Raji (cell line): Measurements from ENCODE around the gene CCDC47.

Experiments
- POLR2A ChIP-seq: IDR thresholded peaks from 2 replicates; pipeline ENCODE4 v1.6.1; 2011; ENCODE audit warnings: low read depth, low read length, control low read depth; ENCODE audit not compliant: insufficient read depth

Gene CCDC47

DNA sequence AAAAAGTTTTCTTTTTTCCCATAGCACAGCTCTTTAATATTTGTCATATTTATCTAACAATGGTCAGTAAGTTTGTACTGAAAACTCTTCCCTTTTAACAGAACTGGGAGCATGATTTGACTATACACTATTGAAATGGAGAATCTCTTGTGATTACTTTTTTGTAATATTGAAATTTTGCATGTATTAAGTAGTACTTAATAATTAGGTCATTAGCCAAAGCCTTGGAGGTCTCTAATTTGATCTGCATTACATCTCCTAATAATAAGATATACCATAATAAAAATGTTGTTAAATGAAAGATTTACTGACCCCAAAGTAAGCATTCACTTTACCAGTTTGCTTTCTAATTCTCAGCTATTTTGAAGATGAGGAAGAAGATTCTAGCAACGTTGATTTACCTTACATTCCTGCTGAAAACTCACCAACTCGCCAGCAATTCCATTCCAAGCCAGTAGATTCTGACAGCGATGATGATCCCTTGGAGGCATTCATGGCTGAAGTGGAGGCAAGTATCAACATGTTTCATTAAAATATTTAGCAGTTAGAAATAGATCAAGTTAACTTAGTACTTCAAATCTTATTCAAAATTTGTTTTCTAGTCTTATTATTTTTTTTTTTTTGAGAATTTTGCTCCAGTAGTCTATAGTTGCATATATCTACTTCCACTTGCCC is 18.8 kb upstream of the CCDC47 start:
- TF ChIP-seq POLR2A = no peak

DNA sequence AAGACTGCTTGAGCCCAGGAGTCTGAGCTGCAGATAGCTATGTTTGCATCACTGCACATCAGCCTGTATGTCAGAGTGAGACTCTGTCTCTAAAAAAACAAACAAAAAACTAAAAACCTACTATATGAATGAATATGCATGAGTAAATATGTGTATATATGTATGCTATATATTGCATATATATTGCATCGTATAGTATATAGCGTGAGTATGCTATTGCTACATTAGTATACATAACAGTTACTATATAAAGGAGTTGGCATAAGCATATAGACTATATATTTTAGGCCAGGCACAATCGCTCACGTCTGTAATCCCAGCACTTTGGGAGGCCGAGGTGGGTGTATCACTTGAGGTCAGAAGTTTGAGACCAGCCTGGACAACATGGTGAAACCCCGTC is 16.7 kb upstream of the CCDC47 start:
- no peak for TF ChIP-seq POLR2A

DNA sequence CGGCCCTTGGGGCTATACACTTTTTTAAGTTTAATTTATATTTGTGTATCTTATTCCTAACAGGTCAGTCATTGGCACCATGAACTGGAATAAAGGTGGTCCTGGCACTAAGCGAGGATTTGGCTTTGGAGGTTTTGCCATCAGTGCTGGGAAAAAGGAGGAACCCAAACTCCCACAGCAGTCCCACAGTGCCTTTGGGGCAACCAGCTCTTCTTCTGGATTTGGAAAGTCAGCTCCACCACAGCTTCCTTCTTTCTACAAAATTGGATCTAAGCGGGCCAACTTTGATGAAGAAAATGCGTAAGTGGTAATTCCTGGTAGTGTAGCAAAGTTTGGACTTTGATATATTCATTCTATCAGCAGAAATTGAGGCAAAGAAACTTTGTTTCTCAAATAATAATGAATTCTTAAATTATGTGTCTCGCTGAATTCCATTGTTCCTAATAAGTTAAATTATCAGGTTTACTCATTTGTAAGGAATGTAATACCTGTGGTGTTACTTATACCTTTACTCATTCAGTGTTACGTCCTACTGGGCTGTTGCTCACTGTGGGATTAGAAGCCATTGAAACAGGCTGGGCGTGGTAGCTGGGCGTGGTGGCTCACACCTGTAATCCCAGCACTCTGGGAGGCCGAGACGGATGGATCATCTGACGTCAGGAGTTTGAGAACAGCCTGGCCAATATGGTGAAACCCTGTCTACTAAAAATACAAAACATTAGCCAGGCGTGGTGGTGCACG is 13.7 kb upstream of the CCDC47 start:
- no peak for TF ChIP-seq POLR2A

DNA sequence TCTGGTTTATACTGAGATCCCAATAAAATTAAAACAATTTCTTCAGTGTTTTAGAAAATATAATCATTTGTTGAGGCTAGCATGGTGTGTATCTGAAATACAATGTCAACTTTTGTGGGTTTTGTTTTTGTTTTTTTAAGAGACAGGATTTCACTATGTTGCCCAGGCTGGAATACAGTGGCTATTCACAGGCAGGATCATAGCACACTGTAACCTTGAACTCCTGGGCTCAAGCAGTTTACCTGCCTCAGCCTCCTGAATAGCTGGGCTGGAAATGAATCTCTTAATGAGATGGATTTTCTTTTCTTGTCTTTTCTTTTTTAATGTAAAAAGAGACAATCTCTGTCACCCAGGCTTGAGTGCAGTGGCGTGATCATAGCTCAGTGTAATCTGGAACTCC is 12.7 kb upstream of the CCDC47 start:
- TF ChIP-seq POLR2A = no peak

DNA sequence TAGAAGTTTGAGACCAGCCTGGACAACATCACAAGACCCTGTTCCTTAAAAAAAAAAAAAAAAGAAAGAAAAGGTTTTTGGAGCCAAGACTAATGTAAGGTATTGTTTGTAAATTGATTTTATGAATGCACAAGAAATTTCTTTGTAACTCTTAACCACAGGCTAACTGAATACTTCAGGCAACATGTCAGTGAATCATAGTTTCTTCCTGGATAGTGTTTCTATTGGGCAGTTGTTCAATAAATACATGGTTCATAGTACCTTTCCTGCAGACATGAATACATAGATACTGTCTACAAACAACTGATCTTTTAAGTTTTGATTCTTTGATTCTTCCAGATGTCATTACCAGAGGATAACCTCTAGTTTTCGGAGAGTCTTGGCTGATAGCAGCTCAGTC is 12.2 kb upstream of the CCDC47 start:
- no peak for TF ChIP-seq POLR2A

DNA sequence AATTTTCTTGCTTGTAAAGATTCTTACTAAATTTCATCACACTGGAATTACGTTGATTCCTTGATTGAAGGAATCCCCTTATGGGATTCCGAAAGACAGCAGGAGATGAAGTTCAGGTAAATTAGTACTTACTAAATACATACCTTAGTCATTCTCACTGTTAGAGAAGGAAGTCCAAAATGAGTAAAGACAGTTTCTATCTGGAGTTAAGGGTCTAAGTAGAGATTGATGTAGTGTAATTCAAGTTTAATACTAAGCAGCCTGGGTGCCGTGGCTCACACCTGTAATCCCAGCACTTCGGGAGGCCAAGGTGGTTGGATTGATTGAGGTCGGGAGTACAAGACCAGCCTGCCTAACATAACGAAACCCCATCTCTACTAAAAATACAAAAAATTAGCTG is 10.1 kb upstream of the CCDC47 start:
- no peak for TF ChIP-seq POLR2A

DNA sequence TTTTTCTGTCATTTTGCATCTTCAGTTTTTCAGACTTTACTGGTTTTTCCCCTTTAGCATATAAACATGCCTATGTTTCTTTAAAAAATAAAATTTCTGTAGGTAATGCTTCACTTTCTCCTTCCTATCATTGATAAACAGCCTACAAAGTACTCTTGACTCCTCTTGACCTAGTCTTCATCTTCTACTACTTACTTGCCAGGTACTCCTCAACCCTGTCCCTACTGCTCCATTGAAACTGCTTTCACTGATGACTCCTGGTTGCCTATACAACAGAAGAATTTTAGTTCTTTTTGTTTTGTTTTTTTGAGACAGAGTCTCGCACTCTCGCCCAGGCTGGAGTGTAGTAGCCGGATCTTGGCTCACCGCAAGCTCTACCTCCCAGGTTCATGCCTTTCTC is 7.5 kb upstream of the CCDC47 start:
- no peak for TF ChIP-seq POLR2A

DNA sequence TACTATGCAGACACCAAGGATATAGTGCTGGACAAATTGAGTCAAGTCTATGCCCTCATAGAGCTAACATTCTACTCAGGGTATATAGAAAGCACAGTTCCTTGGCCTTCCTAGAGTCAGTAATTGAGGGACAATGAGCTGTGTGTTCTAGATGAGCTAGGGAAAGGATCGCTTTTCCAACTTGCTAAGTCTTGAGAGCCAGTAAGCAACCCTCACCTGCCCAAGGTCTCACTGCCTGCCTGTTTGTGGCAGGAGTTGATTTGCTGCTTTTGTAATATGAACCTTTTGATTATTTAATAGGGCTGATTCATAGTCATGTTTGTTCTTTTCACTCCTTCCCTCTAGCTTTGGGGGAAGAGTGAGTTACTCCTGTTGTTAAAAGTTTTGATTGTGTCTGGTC is 7.1 kb upstream of the CCDC47 start:
- TF ChIP-seq POLR2A = no peak

DNA sequence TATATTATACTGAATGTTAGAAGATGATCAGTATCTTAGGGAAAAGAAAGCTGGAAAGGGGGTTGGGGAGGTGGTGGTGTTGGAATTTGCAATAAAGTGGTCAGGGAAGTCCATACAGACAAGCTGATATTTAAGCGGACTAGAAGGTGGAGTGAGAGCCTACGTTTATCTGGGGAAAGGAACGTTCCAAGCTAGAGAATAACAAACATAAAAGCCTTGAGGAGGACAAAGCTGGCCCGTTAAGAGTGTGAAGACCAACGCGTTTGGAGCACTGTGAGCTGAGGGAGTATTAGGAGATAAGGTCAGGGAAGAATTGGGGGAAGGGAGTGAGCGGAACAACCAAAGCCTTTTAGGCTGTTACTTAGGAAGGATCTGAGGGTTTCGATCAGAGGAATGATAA is 2.0 kb upstream of the CCDC47 start:
- no peak for TF ChIP-seq POLR2A

DNA sequence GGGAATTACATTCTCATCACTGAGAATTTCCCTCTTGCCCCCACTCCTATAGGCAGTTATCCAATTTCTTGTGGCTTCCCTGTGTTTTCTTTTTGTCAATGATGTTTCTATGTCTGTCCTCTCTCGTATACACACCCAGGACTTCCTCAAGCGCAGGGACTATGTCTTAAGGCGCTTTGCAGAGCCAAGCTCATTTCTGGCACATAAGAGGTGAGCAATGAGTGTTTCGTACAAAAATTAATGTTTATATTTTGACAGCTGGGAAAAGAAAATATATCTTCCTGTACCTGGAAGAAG is 1.5 kb upstream of the CCDC47 start:
- no peak for TF ChIP-seq POLR2A

DNA sequence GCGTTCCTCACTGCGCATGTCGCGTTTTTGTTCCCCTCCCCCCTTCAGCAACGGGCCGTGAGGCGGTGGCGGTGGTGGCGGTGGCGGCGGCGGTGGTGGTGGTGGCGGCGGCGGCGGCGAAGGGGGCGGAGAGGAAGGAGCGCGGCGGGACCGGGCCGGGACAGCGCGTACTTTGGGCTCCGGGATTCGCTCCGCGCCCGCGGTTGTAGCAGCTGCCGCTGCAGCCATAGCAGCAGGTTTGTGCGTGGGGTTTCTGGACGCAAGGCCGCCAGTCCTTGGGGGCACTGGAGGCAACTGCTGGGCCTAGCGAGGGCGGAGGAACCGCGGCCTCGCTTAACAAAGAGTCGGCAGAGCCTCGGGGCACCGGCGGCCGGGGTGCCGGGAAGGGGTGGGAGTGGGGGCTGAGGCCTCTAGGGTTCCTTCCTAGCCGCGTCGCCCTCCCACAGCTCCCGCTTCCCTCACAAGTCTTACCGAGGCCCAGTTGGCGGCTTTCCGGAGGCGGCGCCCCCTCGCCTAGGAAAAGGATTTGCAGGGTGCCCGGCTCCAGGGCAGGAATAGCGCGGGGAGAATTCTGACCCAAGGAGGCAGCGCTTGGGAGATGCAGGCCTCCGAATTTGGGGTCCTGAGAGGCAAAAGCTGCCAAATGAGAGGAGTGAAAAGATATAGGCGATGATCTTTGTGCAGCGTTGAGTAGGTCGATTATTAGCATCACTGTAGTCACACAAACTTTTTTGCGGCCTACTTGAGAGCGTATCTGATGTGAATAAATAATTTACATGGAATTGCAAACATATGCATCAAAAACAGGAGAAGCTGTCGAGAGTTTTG is 958 bp upstream of the CCDC47 start, which contains the start of gene DDX42:
TSS of gene DDX42 (plus strand) at position 30 of the 828 bp plus-strand sequence. CDS start 12,880 bp downstream, outside the sequence.
- TF ChIP-seq POLR2A = no peak; the same call in 1 of the 2 replicates

DNA sequence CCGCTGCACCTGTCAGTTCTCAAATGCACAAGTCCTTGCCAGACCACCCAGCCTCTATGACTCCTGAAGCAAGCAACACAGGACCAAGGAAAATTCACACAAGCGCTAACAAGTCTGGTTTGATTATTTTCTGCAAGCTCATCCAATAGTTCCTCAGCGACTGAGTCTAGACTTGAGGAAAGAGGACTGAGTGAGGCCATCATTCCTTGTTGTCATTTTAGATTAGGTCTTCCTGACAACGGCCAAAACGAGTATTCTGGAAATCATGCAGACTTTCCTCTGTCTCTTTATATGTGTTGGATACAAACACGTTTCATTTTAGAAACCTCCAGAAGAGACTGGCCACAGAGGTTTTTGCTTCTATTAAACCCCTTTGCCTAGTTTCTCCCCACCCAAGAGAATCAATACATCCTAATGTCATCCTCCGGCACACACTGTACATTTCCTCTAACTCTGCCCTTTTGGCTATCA is 561 bp downstream of the CCDC47 start:
- TF ChIP-seq POLR2A = no peak

DNA sequence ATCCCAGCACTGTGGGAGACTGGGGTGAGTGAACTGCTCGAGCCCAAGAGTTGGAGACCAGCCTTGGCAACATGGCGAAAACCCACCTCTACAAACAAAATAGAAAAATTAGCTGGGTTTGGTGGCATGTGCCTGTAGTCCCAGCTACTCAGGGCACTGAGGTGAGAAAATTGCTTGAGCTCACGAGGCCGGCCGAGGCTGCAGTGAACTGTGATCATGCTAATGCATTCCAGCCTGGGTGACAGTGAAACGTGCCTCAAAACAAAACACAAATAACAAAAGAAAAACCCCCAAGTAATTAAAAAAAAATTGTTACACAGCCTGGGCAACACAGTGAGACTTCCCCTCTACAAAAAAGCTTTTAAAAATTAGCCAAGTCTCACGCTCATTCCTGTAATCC is 5.0 kb downstream of the CCDC47 start:
- no peak for TF ChIP-seq POLR2A

DNA sequence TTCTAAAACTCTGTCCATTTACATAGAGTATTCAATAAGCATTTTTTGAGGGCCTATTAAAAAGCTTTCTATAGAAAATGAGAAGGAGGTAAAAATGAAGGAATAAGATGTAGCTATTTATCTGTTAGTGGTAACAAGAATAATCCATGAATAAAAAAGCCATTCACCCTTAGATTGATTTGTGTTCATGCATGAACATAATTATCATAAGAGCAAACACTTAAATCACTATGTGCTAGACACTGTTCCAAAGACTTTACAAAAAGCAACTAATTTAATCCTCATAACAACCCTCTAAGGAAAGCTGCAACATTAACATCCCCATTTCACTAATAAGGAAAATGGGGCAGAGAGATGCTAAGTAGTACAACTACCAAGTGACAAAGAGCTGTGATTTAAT is 6.6 kb downstream of the CCDC47 start:
- no peak for TF ChIP-seq POLR2A

DNA sequence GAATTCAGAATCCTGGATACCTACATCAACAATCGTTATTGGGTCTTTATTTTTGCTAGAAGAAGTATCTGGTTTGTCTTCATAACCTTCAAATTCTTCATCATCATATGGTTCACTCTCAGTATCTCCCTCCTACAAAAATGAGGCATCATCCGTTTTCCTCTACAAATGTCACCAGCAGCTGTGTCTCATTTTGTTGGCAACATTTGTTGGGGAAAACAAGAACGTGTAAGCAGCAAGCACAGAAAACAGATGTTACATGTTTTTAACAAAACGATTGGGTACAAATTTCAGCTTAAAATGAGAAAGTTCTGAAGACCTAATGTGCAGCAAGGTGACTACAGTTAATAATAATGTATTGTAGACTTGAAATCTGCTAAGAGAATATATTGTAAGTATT is 8.7 kb downstream of the CCDC47 start:
- TF ChIP-seq POLR2A = no peak
